WI38 (cell line): ENCODE results near the gene ATP13A2.

ENCODE experiments used
- H3K4me3 ChIP-seq: 2 replicates; pipeline ENCODE4 v1.5.1; 2011; ENCODE audit warnings: low read depth, mild to moderate bottlenecking, control low read depth, low read length
- CTCF ChIP-seq: IDR thresholded peaks from 2 replicates; pipeline ENCODE4 v1.5.1; 2012; ENCODE audit warnings: low read depth, mild to moderate bottlenecking, control low read depth, low read length

Gene ATP13A2

GRCh38 chr1:16993521-16994038, 18.1 kb downstream of the ATP13A2 start:
- no peak overlapping the region for H3K4me3 ChIP-seq
- TF ChIP-seq CTCF = no peak

GRCh38 chr1:16992675-16993074, 19.1 kb downstream of the ATP13A2 start:
- TF ChIP-seq CTCF = no peak
- no peak overlapping the region for H3K4me3 ChIP-seq

- no peak for TF ChIP-seq CTCF
- no peak overlapping the region for H3K4me3 ChIP-seq
Measured at GRCh38 chr1:16992102-16992501, 19.6 kb downstream of the ATP13A2 start.

GRCh38 chr1:16991571-16991970, 20.2 kb downstream of the ATP13A2 start:
- no peak for TF ChIP-seq CTCF
- H3K4me3 ChIP-seq = no peak overlapping the region

- no peak for TF ChIP-seq CTCF
Measured at GRCh38 chr1:16989676-16990391, 21.9 kb downstream of the ATP13A2 start.

GRCh38 chr1:16988210-16988609, 23.5 kb downstream of the ATP13A2 start:
- no peak for TF ChIP-seq CTCF
- H3K4me3 ChIP-seq = no peak overlapping the region

More at GRCh38 chr1:16989676-16990391, 21.9 kb downstream of the ATP13A2 start:
- H3K4me3 ChIP-seq = no peak overlapping the region

GRCh38 chr1:16986962-16987361, 24.8 kb downstream of the ATP13A2 start:
- H3K4me3 ChIP-seq = no peak overlapping the region
- TF ChIP-seq CTCF = peak; percentile 48
